ENCODE measurements around the gene EDEM1. TPM values are rescaled to one million over a fixed set of nuclear protein-coding genes. Genes with fewer than 3 reads are reported as not detected.
A peak's percentile ranks its signal among the peaks of the same experiment; 100 is the strongest.

The EDEM1 gene
- polyA plus RNA-seq, 1 donor: 9.7 TPM

GRCh38 chr3:5198986-5199731, 11.7 kb downstream of the EDEM1 start:
- DNase-seq (ENCODE audit: low read depth): no peak

GRCh38 chr3:5201536-5201935, 14.0 kb downstream of the EDEM1 start:
- no peak for DNase-seq (ENCODE audit: low read depth)

DNA sequence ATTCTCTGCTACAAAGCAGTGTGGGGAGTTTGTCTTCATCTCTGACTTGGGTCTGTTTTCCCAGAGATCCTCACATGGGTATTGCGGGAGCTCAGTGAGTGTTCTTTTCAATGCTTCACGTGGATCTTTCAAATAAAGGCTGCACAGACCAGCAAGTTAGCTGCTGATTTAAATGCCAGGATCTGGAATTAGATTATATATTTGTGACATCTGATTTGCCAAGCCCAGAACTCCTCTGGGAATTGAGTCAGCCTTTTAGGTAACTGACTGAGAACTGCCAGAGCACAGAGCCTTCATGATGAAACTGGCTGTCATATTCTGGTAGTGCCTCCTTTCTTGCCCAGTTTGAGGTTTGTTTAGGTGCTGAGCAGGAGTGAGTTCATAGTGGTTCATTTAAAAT, 14.7 kb downstream of the EDEM1 start:
- no peak for DNase-seq (ENCODE audit: low read depth)

GRCh38 chr3:5205165-5205941, 17.8 kb downstream of the EDEM1 start:
- no peak for DNase-seq (ENCODE audit: low read depth)

DNA sequence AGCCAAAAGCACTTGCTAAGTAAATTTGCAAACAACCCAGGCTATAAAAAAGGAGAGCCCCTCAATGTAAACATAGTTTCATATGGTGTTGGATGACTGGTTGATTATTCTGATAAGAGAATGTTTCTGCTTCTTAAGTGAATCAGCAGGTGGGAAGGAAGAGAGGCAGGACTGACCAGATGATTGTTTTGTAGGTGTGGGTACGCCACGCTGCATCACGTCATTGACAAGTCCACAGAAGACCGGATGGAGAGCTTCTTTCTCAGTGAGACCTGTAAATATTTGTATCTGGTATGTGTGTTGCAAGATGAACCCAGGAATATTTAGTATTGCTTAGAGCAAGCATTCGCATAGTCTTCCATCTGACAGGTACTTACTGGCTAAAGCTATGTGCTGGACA, 23.4 kb downstream of the EDEM1 start:
- no peak for DNase-seq (ENCODE audit: low read depth)

GRCh38 chr3:5212628-5213573, 25.4 kb downstream of the EDEM1 start:
- no peak for DNase-seq (ENCODE audit: low read depth)

- no peak for DNase-seq (ENCODE audit: low read depth)
Measured at GRCh38 chr3:5213574-5213966, 26.1 kb downstream of the EDEM1 start.

- DNase-seq (ENCODE audit: low read depth): no peak
Measured at GRCh38 chr3:5214352-5214751, 26.8 kb downstream of the EDEM1 start.

DNA sequence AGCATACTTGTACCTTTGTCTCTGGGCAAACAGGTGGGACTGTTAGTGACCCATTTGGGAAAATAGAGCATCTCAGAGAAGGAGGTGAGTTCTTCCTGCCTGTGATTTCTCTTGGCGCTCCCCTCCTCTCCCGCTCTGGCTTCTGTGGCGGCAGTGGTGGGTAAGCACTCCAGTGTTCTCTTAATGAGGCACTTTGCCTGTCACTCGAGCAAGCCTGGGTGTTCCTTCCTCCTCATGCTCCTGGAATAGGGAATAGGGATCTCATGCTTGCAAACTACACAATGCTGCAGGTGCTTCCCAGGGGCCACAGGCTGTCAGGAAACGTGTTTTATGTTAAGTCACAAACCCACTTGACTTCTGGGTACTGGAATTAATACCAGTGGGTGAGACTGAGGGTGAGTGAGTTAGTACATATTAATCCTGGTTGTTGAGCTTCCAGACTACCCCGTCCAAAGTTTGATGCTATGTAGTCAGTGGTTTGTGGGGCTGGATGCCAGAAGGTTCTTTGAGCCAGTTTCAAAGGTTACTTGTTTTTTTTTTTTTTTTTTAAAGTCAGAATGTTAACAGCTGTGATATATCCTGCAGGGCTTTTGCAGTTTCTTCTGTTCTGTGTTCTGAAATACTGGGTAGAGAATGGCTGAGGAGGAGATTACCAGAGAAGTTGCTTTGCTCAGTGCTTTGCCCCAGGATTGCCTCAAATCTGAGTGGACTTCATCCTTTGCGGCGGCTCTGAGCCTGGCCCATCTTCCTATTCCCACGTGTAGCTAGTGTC, 30.5 kb downstream of the EDEM1 start:
- DNase-seq (ENCODE audit: low read depth): no peak

DNA sequence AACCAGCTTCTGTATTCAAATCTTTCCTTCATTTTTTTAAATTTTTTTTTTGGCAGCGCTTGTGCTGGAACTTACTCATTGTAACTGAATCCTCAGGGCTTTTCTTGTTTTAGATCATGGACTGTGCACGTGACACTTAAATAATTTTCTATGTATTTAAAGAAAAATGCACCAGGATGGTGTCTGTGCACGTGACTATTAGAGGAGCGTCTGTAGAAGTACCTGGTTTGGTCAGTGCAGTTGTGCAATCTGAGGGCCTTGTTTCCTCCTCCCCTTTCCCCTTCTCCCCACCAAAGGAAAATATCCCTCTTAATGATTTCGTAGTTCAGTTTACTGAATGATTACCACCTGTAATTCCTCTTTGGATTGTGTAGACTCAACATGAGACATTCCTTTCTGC, 31.3 kb downstream of the EDEM1 start:
- DNase-seq (ENCODE audit: low read depth): no peak

DNA sequence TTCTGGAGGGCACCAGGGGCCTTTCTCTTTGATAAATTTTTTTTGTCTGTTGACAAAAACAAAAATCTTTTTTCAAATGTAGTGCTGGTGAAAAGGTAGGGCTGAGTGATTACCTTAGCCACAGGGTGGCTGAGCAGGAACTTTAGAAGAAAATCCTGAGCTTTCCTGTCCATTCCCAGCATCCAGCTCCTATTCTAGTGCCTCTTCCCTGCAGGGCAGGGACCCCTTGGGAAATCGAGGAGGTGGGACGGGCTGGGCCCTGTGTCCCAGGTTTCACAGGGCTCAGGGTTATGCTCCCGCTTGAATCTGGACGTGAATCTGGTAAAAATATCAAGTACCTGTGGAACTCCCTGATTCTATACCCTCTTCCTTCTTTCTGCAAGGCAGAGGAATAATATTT, 31.7 kb downstream of the EDEM1 start:
- no peak for DNase-seq (ENCODE audit: low read depth)

- no peak for DNase-seq (ENCODE audit: low read depth)
Measured at GRCh38 chr3:5220193-5220592, 32.7 kb downstream of the EDEM1 start.

- no peak for DNase-seq (ENCODE audit: low read depth)
Measured at GRCh38 chr3:5220667-5221431, 33.3 kb downstream of the EDEM1 start.

- no peak for DNase-seq (ENCODE audit: low read depth)
Measured at GRCh38 chr3:5221701-5222100, 34.2 kb downstream of the EDEM1 start.

GRCh38 chr3:5222283-5223005, 34.9 kb downstream of the EDEM1 start:
- no peak for DNase-seq (ENCODE audit: low read depth)

DNA sequence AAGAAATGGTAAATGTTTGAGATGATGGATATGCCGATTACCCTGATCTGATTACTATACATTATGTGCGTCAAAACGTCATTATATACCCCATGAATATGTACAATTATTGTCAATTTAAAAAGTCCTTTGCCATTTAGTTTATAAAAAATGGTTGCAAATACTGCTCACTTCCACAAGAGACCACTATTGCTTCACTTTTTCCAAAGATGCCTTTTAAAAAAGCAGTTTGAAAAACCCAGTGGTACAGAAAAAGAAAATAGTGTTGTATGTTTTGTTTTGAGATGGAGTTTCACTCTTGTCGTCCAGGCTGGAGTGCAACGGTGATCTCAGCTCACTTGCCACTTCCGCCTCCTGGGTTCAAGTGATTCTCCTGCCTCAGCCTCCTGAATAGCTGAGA, 39.3 kb downstream of the EDEM1 start:
- DNase-seq (ENCODE audit: low read depth): peak; percentile 11

DNA sequence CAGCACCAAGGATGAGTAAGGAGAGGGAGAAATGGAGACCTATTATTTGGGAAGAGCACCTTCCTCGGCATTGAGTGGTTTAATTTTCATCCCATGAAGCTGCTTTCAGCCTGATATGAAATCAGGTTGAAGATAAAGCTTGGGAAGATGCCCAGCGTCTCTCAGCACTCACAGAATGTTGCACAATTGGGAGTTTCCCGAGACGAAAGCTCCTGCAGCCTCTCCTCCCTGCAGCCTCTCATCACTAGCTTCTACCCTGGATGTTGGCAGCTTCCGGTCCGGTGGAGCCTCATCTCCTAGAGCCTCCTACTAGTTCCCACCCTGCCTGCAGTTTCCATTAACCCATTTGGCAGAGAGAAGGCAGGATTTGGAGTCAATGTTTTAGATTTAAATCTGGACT, 40.3 kb downstream of the EDEM1 start:
- DNase-seq (ENCODE audit: low read depth): no peak

GRCh38 chr3:5229414-5229813, 41.9 kb downstream of the EDEM1 start:
- DNase-seq (ENCODE audit: low read depth): no peak

- DNase-seq (ENCODE audit: low read depth): no peak
Measured at GRCh38 chr3:5231074-5231473, 43.6 kb downstream of the EDEM1 start.

DNA sequence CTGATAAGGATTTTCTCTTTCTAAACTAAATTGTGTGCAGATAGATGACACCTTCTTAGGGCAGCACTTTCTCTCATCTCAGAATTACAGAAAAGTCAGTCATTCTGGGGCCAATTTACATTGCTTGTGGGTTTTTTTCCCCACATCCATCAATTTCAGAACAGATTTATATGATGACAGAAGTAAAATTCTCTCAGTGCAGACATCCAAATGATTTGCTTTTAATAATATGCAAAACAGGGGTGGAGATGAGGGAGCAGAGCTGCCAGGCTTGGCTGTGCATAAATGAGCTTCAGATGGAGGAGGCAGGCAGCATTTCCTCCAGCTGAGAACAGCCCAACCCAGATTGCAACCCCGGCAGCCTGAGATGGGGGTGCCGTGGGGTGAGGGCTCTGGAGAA, 44.0 kb downstream of the EDEM1 start:
- no peak for DNase-seq (ENCODE audit: low read depth)
